Ovary (tissue), 3 donors: ENCODE data around the gene HAP1.

Experiments used
- CTCF ChIP-seq, 3 donors: fragments of 450-650 bp in 2 of 3; fragments of 200-600 bp in 1 of 3; IDR thresholded peaks; one replicate each; pipeline versions ENCODE4 v1.5.1 to v1.8.0; 2016 to 2022; ENCODE audit warnings: antibody characterized with exemption in 3 of 3, mild to moderate bottlenecking in 1 of 3
- EP300 ChIP-seq: sonication (generic); formaldehyde crosslinking; IDR thresholded peaks from one replicate; pipeline ENCODE4 v1.6.1; 2017; ENCODE audit warnings: antibody characterized with exemption
- POLR2A ChIP-seq: fragments of 450-650 bp; IDR thresholded peaks from one replicate; pipeline ENCODE4 v1.6.1; 2017; ENCODE audit warnings: antibody characterized with exemption, mild to moderate bottlenecking, moderate library complexity
- donor health status: DM: no; HTN: no; CAD: no.

GRCh38 chr17:41697122-41697962 lies 37.1 kb downstream of the HAP1 start:
- no peak for TF ChIP-seq CTCF (IDR thresholded peaks at IDR 0.05)
- TF ChIP-seq POLR2A = no peak
- no peak for TF ChIP-seq EP300
